GM18907 (cell line): ENCODE data around the gene TUBA8.
"Not testable (repeated sequence)": the region's sequence is repeated elsewhere in the genome, so short reads cannot be mapped to it uniquely, and the experiment has no call there.

Experiments used
- ATAC-seq: cut with Tn5 transposase; IDR thresholded peaks from one replicate; pipeline ENCODE4 v1.9.1; 2021; ENCODE audit warnings: mild to moderate bottlenecking, moderate library complexity; ENCODE audit not compliant: unreplicated experiment

Gene TUBA8

DNA sequence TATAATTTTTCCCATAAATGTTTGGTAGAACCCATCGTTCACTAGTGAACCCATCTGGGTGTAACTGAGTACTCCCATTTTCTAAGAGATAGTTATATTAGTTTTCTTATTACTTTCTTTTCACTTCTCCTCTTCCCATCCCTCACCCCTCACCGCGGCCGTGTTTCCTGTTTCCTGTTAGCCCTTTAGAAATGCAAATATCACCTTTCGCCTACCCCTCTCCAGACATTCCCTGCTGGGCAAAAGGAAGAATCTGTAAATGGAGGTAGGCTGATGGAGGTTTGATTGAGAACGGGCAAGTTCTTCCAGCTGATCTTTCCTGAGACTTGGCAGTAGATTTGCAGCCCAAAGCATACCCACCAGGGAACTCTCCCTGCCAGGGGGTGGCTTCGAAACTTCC is 54.7 kb downstream of the TUBA8 start:
- ATAC-seq: not testable (repeated sequence)

- ATAC-seq: not testable (repeated sequence)
Observed at GRCh38 chr22:18170284-18170683, 59.7 kb downstream of the TUBA8 start.

GRCh38 chr22:18172203-18172602 is 61.6 kb downstream of the TUBA8 start:
- not testable (repeated sequence) for ATAC-seq

DNA sequence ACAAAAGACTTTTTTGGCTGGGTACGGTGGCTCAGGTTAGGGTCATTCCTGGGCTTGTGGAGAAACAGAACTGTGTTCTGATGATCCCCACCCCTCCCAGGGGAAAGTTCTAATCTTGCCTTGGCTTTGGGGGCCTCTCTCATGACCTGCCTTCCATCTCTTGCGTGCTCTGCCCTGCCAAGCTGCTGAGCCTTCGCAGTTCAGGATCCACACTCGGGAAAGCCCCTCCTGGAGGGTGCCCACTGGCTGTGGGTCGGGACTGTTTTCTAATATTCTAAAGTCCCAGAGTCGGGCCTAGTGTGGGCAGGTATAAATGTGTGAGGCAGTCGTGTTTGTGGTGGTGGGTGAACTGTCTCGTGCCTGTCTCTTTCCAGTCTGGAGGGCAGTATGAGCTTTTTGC is 62.2 kb downstream of the TUBA8 start:
- not testable (repeated sequence) for ATAC-seq

DNA sequence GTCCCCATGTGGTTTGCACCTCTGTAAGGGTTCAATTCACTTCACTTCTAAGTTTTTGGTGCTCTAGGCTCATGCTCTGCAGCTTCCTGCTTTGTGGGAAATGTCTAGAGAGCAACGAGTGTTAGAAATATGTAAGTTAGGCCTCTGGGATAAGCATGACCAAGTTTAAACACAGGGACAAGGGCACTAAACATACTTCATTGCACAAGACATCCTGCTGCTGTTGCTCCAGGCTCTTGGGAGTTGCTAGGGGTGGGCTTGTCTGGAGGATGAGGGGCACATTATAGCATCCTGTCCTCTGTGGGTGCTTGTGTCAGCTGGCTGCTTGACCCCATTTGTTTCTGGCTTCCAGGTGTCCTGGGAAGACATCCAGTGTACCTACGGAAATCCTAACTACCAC is 62.8 kb downstream of the TUBA8 start:
- not testable (repeated sequence) for ATAC-seq
